Endothelial cell of umbilical vein (primary cell): ENCODE data around the gene PPP2R2D. TPM values are rescaled to one million over a fixed set of nuclear protein-coding genes. Genes with fewer than 3 reads are reported as not detected.
"Not testable (repeated sequence)": the region's sequence is repeated elsewhere in the genome, so short reads cannot be mapped to it uniquely, and the experiment has no call there.

Experiments
- BruUV-seq: library from RNA; stranded (reverse); fragments of 400-500 nt; replicated peaks from 2 replicates; lab custom pipeline; 2021; lab: Mats Ljungman, UMichigan
- CTCF ChIA-PET: fragments of 300-600, 350-600 bp; sonication (Branson Sonifier 250); formaldehyde crosslinking; loops from one replicate; lab custom pipeline; 2021; ENCODE audit warnings: antibody characterized with exemption, inconsistent platforms; lab: Charles Lee
- POLR2A ChIA-PET: fragments of 300-600, 350-600 bp; sonication (Branson Sonifier 250); formaldehyde crosslinking; loops from one replicate; lab custom pipeline; 2021; ENCODE audit warnings: antibody characterized with exemption, inconsistent platforms; lab: Charles Lee
- DNase-seq: peaks from one replicate; pipeline ENCODE4 v3.0.0-alpha.2; 2011; ENCODE audit warnings: low read depth, low spot score
- FAIRE-seq: peaks from 2 replicates; lab custom pipeline; 2011; peaks lifted over from hg19 to GRCh38; lab: Jason Lieb, UNC
- H2AFZ ChIP-seq: 2 replicates; pipeline ENCODE4 v1.6.0; 2012; ENCODE audit warnings: low read depth, low read length, control low read depth, inconsistent platforms
- H3K27ac ChIP-seq: 2 replicates; pipeline ENCODE4 v1.5.1; 2011; ENCODE audit warnings: low read depth, mild to moderate bottlenecking, control low read depth, low read length, moderate library complexity; ENCODE audit not compliant: insufficient read depth
- H3K27me3 ChIP-seq, 2 experiments: 2 replicates each; pipeline versions ENCODE4 v1.6.0 to v1.6.1; 2011; ENCODE audit warnings: low read length in 2 of 2, mixed read lengths in 1 of 2; ENCODE audit not compliant: control insufficient read depth in 2 of 2, insufficient read depth in 2 of 2
- H3K36me3 ChIP-seq, 2 experiments: 2 replicates in 1 of 2; 3 replicates in 1 of 2; pipeline ENCODE4 v1.5.1; 2011; ENCODE audit warnings: low read length in 2 of 2, mild to moderate bottlenecking in 1 of 2, moderate library complexity in 1 of 2; ENCODE audit not compliant: control insufficient read depth in 2 of 2, insufficient read depth in 2 of 2; ENCODE audit errors: extremely low read depth in 1 of 2
- H3K4me1 ChIP-seq: 3 replicates; pipeline ENCODE4 v1.5.1; 2011; ENCODE audit warnings: mild to moderate bottlenecking, low read length; ENCODE audit not compliant: control insufficient read depth, insufficient read depth; ENCODE audit errors: extremely low read depth
- H3K4me2 ChIP-seq: 2 replicates; pipeline ENCODE4 v1.6.1; 2011; ENCODE audit warnings: low read length, control low read depth, mixed read lengths; ENCODE audit not compliant: insufficient read depth
- H3K4me3 ChIP-seq, 3 experiments: fragments of 200-600 bp in 1 of 3; sonication (generic), shearing (Covaris generic) in 1 of 3; replicated peaks in 1 of 3; 2 replicates each; pipeline ENCODE4 v1.5.1; 2011 to 2016; ENCODE audit warnings: control low read depth in 3 of 3, low read length in 3 of 3, mild to moderate bottlenecking in 2 of 3, inconsistent platforms in 1 of 3, low read depth in 1 of 3, moderate library complexity in 1 of 3; ENCODE audit not compliant: insufficient read depth in 1 of 3
- H3K79me2 ChIP-seq: 2 replicates; pipeline ENCODE4 v1.6.0; 2012; ENCODE audit warnings: low read length, inconsistent platforms; ENCODE audit not compliant: control insufficient read depth, insufficient read depth
- H3K9ac ChIP-seq: replicated peaks from 2 replicates; pipeline ENCODE3; 2011; ENCODE audit warnings: low read length, control low read depth; ENCODE audit not compliant: insufficient read depth; ENCODE audit errors: extremely low read depth
- H3K9me1 ChIP-seq: replicated peaks from 3 replicates; pipeline ENCODE4 v1.6.0; 2011; ENCODE audit warnings: mild to moderate bottlenecking, low read length; ENCODE audit not compliant: control insufficient read depth, insufficient read depth; ENCODE audit errors: extremely low read depth
- H3K9me3 ChIP-seq: replicated peaks from 2 replicates; pipeline ENCODE4 v1.5.1; 2012; ENCODE audit warnings: low read length, inconsistent platforms; ENCODE audit not compliant: control insufficient read depth, insufficient read depth
- H4K20me1 ChIP-seq: replicated peaks from 2 replicates; pipeline ENCODE3; 2011; ENCODE audit warnings: mild to moderate bottlenecking, low read length; ENCODE audit not compliant: control insufficient read depth, insufficient read depth; ENCODE audit errors: extremely low read depth
- EZH2 ChIP-seq: IDR thresholded peaks from 2 replicates; pipeline ENCODE4 v1.6.1; 2012; ENCODE audit warnings: borderline replicate concordance, low read depth, mild to moderate bottlenecking, moderate library complexity, low read length, inconsistent platforms; ENCODE audit not compliant: severe bottlenecking
- FOS ChIP-seq: IDR thresholded peaks from 2 replicates; pipeline ENCODE4 v1.6.1; 2011; ENCODE audit warnings: mild to moderate bottlenecking, low read length, moderate library complexity, borderline replicate concordance; ENCODE audit not compliant: insufficient read depth
- GATA2 ChIP-seq: IDR thresholded peaks from 2 replicates; pipeline ENCODE4 v1.7.0; 2011; ENCODE audit warnings: low read depth, mild to moderate bottlenecking, moderate library complexity, mixed read lengths, low read length; ENCODE audit not compliant: insufficient read length, insufficient read depth
- JUN ChIP-seq: IDR thresholded peaks from 2 replicates; pipeline ENCODE4 v1.6.1; 2011; ENCODE audit warnings: borderline replicate concordance, low read depth; ENCODE audit not compliant: insufficient read length, insufficient read depth
- MYC ChIP-seq: IDR thresholded peaks from one replicate; pipeline ENCODE4 v1.6.1; 2011; ENCODE audit warnings: mild to moderate bottlenecking, low read depth, low read length
- POLR2A ChIP-seq: IDR thresholded peaks from 2 replicates; pipeline ENCODE4 v1.6.1; 2012; ENCODE audit warnings: low read depth, mild to moderate bottlenecking, control low read depth, low read length
- POLR2AphosphoS5 ChIP-seq: IDR thresholded peaks from 2 replicates; pipeline ENCODE4 v1.6.1; 2012; ENCODE audit warnings: low read depth, mild to moderate bottlenecking, control low read depth, low read length, moderate library complexity; ENCODE audit not compliant: insufficient read depth
- dilution Hi-C: fragments of 300-500 bp; cut with MboI; formaldehyde crosslinking; loops from one replicate; pipeline ENCODE4 v1.15.0; 2019; ENCODE audit warnings: low sequenced_read_pairs; ENCODE audit not compliant: extremely low pct_ligation_motif_present
- intact Hi-C: fragments of 100-400 bp; cut with micrococcal nuclease; formaldehyde crosslinking; loops from one replicate; pipeline ENCODE4 v1.10.0; 2022
- polyA plus RNA-seq, 4 experiments: library from polyadenylated mRNA; depleted of rRNA in 3 of 4; stranded (reverse) in 3 of 4; unstranded in 1 of 4; fragments of >200 nt; gene quantifications; 2 replicates each; pipeline versions ENCODE4 v1.2.1 to v1.2.3, GENCODE V29; 2011 to 2012; ENCODE audit warnings: missing spikeins in 1 of 4
- total RNA-seq: library from RNA; stranded (reverse); gene quantifications from 2 replicates; pipeline ENCODE4 v1.2.3, GENCODE V29; 2021
- TF ChIP-seq, protein P1 (sequence below), 2 donors: IDR thresholded peaks; 1 replicate in 1 of 2; 2 replicates in 1 of 2; pipeline ENCODE4 v1.5.1; 2011; ENCODE audit warnings: low read length in 2 of 2, mild to moderate bottlenecking in 2 of 2, moderate library complexity in 2 of 2, control low read depth in 1 of 2, inconsistent platforms in 1 of 2, low read depth in 1 of 2; ENCODE audit not compliant: insufficient read depth in 1 of 2; ENCODE audit errors: extremely low read depth in 1 of 2
- TF ChIP-seq, protein P2 (sequence below): IDR thresholded peaks from 2 replicates; pipeline ENCODE4 v1.6.1; 2011; ENCODE audit not compliant: insufficient read depth, insufficient read length

PPP2R2D gene
- total and polyA plus RNA-seq, 2 donors (not counting 3 experiments of a cell fraction or from before 2014, with no cell fraction given), result 29.9 to 36.3 TPM

DNA sequence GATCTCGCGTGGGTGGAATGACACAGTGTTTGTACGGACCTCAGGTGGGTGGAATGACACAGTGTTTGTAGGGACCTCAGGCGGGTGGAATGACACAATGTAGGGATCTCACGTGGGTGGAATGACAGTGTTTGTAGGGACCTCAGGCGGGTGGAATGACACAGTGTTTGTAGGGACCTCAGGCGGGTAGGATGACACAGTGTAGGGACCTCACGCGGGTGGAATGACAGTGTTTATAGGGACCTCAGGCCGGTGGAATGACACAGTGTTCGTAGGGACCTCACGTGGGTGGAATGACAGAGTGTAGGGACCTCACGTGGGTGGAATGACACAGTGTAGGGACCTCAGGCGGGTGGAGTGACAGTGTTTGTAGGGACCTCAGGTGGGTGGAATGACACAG, 18.7 kb downstream of the PPP2R2D start:
- H3K27ac ChIP-seq, CTCF ChIA-PET, DNase-seq, BruUV-seq, H3K9ac ChIP-seq, H3K36me3 ChIP-seq, intact Hi-C loops, H3K4me2 ChIP-seq, H2AFZ ChIP-seq, H4K20me1 ChIP-seq, dilution Hi-C loops, H3K9me1 ChIP-seq, H3K9me3 ChIP-seq, POLR2A ChIA-PET, H3K4me3 ChIP-seq, H3K4me1 ChIP-seq, H3K27me3 ChIP-seq: not testable (repeated sequence)
- H3K79me2 ChIP-seq, result peaks cover 93% of the 10 kb centered on the region
- FAIRE-seq, result peak; percentile 47

DNA sequence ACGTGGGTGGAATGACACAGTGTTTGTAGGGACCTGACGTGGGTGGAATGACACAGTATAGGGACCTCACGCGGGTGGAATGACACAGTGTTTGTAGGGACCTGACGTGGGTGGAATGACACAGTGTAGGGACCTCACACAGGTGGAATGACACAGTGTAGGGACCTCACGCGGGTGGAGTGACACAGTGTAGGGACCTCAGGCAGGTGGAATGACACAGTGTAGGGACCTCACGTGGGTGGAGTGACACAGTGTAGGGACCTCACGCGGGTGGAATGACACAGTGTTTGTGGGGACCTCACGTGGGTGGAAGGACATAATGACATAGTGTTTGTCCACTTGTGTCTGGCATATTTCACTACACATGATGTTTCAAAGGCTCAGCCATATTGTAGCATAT, 19.3 kb downstream of the PPP2R2D start:
- Histone ChIP-seq H3K36me3 (no peaks in the 10 kb centered on the region), H4K20me1 (peaks cover 6% of the 10 kb centered on the region), H3K27ac (no peak overlapping the region), H3K4me3 (no peak overlapping the region), H3K4me1 (peaks cover 4% of the 10 kb centered on the region), H3K9ac (no peak overlapping the region), H3K27me3 (no peaks in the 10 kb centered on the region), H3K9me3 (no peaks in the 10 kb centered on the region), H3K4me2 (no peak overlapping the region), H3K9me1 (no peaks in the 10 kb centered on the region), H2AFZ (no peak overlapping the region), H3K79me2 (peaks cover 94% of the 10 kb centered on the region)
- BruUV-seq, result no TSS peak
- DNase-seq (no peak), FAIRE-seq (no peak)
- TF ChIP-seq GATA2 (no peak), POLR2A (no peak), JUN (no peak), EZH2 (no peak), MYC (no peak), FOS (no peak), POLR2AphosphoS5 (no peak)
- TF ChIP-seq, protein P1, sequence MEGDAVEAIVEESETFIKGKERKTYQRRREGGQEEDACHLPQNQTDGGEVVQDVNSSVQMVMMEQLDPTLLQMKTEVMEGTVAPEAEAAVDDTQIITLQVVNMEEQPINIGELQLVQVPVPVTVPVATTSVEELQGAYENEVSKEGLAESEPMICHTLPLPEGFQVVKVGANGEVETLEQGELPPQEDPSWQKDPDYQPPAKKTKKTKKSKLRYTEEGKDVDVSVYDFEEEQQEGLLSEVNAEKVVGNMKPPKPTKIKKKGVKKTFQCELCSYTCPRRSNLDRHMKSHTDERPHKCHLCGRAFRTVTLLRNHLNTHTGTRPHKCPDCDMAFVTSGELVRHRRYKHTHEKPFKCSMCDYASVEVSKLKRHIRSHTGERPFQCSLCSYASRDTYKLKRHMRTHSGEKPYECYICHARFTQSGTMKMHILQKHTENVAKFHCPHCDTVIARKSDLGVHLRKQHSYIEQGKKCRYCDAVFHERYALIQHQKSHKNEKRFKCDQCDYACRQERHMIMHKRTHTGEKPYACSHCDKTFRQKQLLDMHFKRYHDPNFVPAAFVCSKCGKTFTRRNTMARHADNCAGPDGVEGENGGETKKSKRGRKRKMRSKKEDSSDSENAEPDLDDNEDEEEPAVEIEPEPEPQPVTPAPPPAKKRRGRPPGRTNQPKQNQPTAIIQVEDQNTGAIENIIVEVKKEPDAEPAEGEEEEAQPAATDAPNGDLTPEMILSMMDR (IDR thresholded peaks at IDR 0.05; ENCODE audit: extremely low read depth in 1 of 2, insufficient read depth in 1 of 2, low read depth in 1 of 2, low read length in 2 of 2), result no peak
- TF ChIP-seq, protein P2, sequence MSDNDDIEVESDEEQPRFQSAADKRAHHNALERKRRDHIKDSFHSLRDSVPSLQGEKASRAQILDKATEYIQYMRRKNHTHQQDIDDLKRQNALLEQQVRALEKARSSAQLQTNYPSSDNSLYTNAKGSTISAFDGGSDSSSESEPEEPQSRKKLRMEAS, result no peak
- POLR2A ChIA-PET, result no interaction called here
- CTCF ChIA-PET, result no interaction called here
- intact Hi-C loops (no loop called here), dilution Hi-C loops (no loop called here)
